Activated CD4-positive, alpha-beta T cell treated with anti-CD3 and anti-CD28 coated beads for 36 hours (primary cell): ENCODE measurements around the gene MAP3K20. TPM values are rescaled to one million over a fixed set of nuclear protein-coding genes. Genes with fewer than 3 reads are reported as not detected.
"Not testable (repeated sequence)": the region's sequence is repeated elsewhere in the genome, so short reads cannot be mapped to it uniquely, and the experiment has no call there.

Source experiments
- ATAC-seq: fragments of 200-7000 bp; cut with Tn5 transposase; one replicate; pipeline ENCODE4 v1.10.0; 2021; ENCODE audit warnings: mild to moderate bottlenecking, moderate library complexity
- CTCF ChIA-PET: fragments of 350-600 bp; sonication (Branson Sonifier 250); formaldehyde crosslinking; loops from one replicate; lab custom pipeline; 2021; ENCODE audit warnings: antibody characterized with exemption; lab: Charles Lee
- POLR2A ChIA-PET: fragments of 350-600 bp; sonication (Branson Sonifier 250); formaldehyde crosslinking; loops from one replicate; lab custom pipeline; 2021; ENCODE audit warnings: antibody characterized with exemption, inconsistent platforms; lab: Charles Lee
- DNase-seq: peaks from one replicate; pipeline ENCODE4 v3.0.0-alpha.2; 2020
- H3K27ac Mint-ChIP-seq: one replicate; pipeline ENCODE4 v1.8.0; 2021; ENCODE audit warnings: mixed read lengths
- H3K27me3 Mint-ChIP-seq: one replicate; pipeline ENCODE4 v1.8.0; 2021; ENCODE audit warnings: mixed read lengths
- H3K36me3 Mint-ChIP-seq: one replicate; pipeline ENCODE4 v1.8.0; 2021; ENCODE audit warnings: low read depth, mixed read lengths
- H3K4me1 Mint-ChIP-seq: one replicate; pipeline ENCODE4 v1.8.0; 2021; ENCODE audit warnings: mixed read lengths
- H3K4me3 Mint-ChIP-seq: one replicate; pipeline ENCODE4 v1.8.0; 2021; ENCODE audit warnings: mild to moderate bottlenecking, moderate library complexity, mixed read lengths
- H3K9me3 Mint-ChIP-seq: one replicate; pipeline ENCODE4 v1.8.0; 2021; ENCODE audit warnings: low read depth, mixed read lengths
- intact Hi-C, 2 experiments: fragments of 100-400 bp; cut with DNase I in 1 of 2; cut with micrococcal nuclease in 1 of 2; formaldehyde crosslinking; loops; one replicate each; pipeline versions ENCODE4 v1.14.2 to v1.15.1; 2022 to 2024; cut with DNase I, micrococcal nuclease
- total RNA-seq, 2 experiments: library from RNA; stranded (reverse); gene quantifications; one replicate each; pipeline ENCODE4 v1.2.3, GENCODE V29; 2021

The MAP3K20 gene
- total RNA-seq, 2 experiments from 2014 or later: 8.1 to 8.4 TPM

DNA sequence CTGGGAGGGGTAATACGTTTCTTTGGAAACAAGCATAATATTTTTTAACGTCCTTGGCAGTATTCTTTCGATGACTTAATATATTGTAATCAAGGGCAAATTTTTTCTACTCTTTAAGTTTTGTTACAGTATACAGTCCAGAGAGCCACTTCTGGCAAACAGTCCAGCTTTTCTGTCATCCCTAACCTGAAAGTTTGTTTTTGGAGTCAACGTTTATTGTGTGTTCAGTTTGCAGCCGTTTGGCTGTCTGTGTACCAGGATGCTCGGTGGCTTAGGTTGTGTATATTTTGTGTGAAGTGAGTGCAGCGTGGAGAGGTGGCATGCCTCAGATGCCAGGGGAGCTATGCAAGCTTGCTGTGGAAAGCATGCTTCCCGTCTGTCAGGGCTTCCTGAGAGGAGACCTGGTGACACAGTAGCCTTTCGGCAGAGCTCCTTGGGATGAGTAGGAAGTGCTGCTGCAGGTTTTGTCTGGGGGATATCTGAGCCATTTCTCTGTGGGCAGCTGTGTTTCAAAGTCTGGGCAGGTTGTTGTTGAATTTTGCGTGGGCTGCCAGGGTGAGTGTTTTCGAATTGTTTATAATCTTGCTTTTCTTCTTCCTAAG, 14.7 kb downstream of the MAP3K20 start:
- Mint-ChIP-seq H3K27me3 (peaks cover 9% of the 10 kb centered on the region), H3K4me3 (no peak overlapping the region), H3K27ac (no peak overlapping the region), H3K4me1 (no peaks in the 10 kb centered on the region), H3K36me3 (no peaks in the 10 kb centered on the region), H3K9me3 (no peaks in the 10 kb centered on the region)
- POLR2A ChIA-PET: no interaction called here
- ATAC-seq (no peak), DNase-seq (no peak)
- intact Hi-C loops: no loop called here
- CTCF ChIA-PET: interaction anchor here (1.5 to 1.9 kb wide), 2 partner anchors 9 to 120 kb away, joined by 3 to 7 read pairs; no protein-coding TSS in a partner anchor

DNA sequence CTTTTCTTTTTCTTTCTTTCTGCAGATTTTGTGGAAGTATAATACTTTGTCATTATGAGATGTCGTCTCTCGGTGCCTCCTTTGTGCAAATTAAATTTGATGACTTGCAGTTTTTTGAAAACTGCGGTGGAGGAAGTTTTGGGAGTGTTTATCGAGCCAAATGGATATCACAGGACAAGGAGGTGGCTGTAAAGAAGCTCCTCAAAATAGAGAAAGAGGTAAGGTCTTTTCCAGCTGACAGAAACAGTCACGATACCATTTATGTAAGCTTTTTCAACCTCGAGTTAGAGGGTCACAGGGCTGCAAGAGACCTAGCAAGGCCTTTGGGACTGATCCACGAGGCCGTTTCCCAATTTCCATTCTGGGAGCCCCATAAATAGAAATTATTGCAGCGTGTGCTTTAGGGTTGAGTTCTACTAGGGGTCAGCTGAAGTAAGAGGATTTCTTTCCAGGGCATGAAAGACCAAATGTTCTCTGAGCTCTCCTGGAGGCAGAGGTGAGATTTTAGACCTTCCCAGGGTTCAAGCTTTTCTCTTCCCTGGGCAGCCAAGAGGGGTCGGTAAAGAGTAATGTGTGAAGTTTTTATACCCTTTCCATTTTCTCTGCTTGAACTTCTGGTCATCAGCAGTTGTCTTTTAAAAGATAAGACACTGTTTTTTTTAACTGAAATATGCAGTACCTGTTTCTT, 15.5 kb downstream of the MAP3K20 start:
- POLR2A ChIA-PET: no interaction called here
- CTCF ChIA-PET: interaction anchor here (0.6 to 1.9 kb wide), 5 partner anchors 8 to 119 kb away, joined by 3 to 7 read pairs (median 3); no protein-coding TSS in a partner anchor
- Mint-ChIP-seq H3K36me3 (no peaks in the 10 kb centered on the region), H3K27ac (no peak overlapping the region), H3K9me3 (no peaks in the 10 kb centered on the region), H3K4me1 (no peaks in the 10 kb centered on the region), H3K4me3 (no peak overlapping the region), H3K27me3 (peaks cover 9% of the 10 kb centered on the region)
- DNase-seq (no peak), ATAC-seq (no peak)
- intact Hi-C loops: no loop called here

DNA sequence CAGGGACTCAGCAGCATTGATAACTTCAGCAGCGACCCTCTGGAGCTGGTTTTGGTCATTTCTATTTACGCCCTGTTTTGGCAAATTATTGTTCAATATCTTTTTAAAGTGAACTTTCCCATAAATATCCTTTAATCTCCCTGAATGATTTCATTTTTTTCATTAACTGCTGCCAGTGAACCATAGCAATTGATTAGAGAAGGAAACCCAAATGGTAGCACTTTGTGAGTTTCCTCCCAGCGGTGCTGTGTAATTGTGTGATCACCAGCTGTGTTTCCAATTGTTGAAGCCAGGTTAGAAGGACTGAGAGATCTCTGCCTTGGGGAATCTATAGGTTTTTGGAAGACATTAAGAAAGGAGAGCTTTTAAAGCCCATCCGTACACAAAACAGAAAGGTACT, 16.3 kb downstream of the MAP3K20 start:
- peaks cover 9% of the 10 kb centered on the region for H3K27me3 Mint-ChIP-seq
- CTCF ChIA-PET: interaction anchor here (0.9 to 1.9 kb wide), 7 partner anchors 7 to 118 kb away, joined by 3 to 7 read pairs (median 3); no protein-coding TSS in a partner anchor
- POLR2A ChIA-PET: no interaction called here
- no peak for ATAC-seq
- H3K9me3 Mint-ChIP-seq: no peaks in the 10 kb centered on the region
- DNase-seq: no peak
- H3K36me3 Mint-ChIP-seq: no peaks in the 10 kb centered on the region
- no peak overlapping the region for H3K4me3 Mint-ChIP-seq
- H3K4me1 Mint-ChIP-seq: no peaks in the 10 kb centered on the region
- intact Hi-C loops: no loop called here
- no peak overlapping the region for H3K27ac Mint-ChIP-seq

DNA sequence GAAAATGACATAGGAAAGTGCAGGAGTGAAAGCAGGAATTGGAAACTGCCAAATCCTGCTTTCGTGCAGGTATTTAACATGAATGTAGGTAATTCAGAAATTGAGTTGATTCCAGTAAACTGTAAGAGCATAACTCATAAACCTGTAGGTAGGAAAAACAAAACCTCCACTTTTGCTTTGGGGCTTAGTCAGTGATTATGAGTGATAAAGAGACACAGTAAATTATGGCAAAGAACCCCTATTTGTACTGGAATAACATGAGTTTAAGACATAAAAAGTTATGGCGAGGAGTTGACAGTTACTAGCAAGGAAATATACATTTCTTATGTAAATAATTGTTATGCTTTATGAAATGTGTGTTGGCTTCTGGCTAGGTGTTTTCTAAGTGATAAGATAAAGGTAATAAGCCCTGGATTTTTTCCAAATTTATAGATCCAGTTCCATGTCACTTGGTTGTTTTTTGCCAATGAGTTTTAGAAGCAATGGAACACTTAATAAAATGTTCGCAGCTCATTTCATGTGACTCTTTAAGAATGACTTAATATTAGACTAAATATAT, 17.3 kb downstream of the MAP3K20 start:
- intact Hi-C loops: no loop called here
- H3K27ac Mint-ChIP-seq: no peak overlapping the region
- no peaks in the 10 kb centered on the region for H3K4me1 Mint-ChIP-seq
- ATAC-seq: no peak
- no peaks in the 10 kb centered on the region for H3K9me3 Mint-ChIP-seq
- ChIA-PET CTCF (interaction anchor here (0.6 to 1.1 kb wide), 4 partner anchors 26 to 273 kb away, joined by 3 to 5 read pairs (median 3); no protein-coding TSS in a partner anchor), POLR2A (no interaction called here)
- DNase-seq: no peak
- no peak overlapping the region for H3K4me3 Mint-ChIP-seq
- H3K27me3 Mint-ChIP-seq: peaks cover 5% of the 10 kb centered on the region
- H3K36me3 Mint-ChIP-seq: no peaks in the 10 kb centered on the region

DNA sequence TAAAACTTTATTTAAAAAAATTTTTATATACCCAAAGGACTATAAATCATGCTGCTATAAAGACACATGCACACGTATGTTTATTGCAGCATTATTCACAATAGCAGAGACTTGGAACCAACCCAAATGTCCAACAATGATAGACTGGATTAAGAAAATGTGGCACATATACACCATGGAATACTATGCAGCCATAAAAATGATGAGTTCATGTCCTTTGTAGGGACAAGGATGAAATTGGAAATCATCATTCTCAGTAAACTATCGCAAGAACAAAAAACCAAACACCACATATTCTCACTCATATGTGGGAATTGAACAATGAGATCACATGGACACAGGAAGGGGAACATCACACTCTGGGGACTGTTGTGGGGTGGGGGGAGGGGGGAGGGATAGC, 18.0 kb downstream of the MAP3K20 start:
- H3K4me1 Mint-ChIP-seq, H3K27ac Mint-ChIP-seq, POLR2A ChIA-PET, DNase-seq, intact Hi-C loops, CTCF ChIA-PET, ATAC-seq, H3K4me3 Mint-ChIP-seq, H3K36me3 Mint-ChIP-seq, H3K27me3 Mint-ChIP-seq, H3K9me3 Mint-ChIP-seq: not testable (repeated sequence)

DNA sequence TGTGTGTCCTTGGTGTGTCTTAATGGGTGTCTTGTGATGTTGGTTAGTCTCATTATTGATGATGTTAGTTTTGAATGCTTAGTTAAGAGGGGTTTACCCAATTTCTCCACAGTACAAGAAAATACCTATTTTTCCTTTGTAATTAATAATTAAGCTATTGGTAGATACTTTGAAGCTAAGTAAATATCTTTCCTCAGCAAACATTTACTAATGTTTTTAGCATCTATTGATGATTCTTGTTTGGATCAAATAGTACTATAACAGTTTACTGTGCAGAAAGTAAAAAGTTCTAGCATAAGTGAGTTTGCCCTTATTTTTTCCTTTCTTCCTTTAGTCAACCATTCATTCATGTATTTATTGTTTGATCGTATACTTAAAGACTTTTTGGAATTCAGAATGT, 19.1 kb downstream of the MAP3K20 start:
- ATAC-seq (no peak), DNase-seq (no peak)
- H3K4me3 Mint-ChIP-seq: no peak overlapping the region
- no peaks in the 10 kb centered on the region for H3K4me1 Mint-ChIP-seq
- peaks cover 3% of the 10 kb centered on the region for H3K27me3 Mint-ChIP-seq
- no peaks in the 10 kb centered on the region for H3K9me3 Mint-ChIP-seq
- intact Hi-C loops: no loop called here
- POLR2A ChIA-PET: no interaction called here
- no peaks in the 10 kb centered on the region for H3K36me3 Mint-ChIP-seq
- H3K27ac Mint-ChIP-seq: no peak overlapping the region
- CTCF ChIA-PET: interaction anchor here (0.7 to 1.4 kb wide), 2 partner anchors 115 to 279 kb away, joined by 3 to 5 read pairs; no protein-coding TSS in a partner anchor

DNA sequence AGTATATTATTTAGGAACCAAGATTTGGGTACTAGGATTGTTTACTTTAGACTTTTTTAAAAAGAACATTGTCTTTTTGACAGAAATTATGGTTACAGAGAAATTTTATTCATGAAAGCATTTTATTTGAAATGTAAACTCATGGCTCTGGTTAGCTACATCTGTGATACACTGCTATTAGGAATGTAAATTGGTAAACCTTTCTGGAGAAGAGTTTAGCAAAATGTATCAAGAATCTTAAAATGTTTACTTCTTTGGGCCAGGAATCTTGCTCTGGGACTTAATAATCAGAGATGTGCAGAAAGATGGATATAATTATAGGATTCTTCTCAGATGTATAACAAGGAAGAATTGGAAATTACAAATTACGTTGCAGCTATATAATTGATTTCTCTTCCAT, 19.7 kb downstream of the MAP3K20 start:
- ChIA-PET CTCF (interaction anchor here (1.4 kb wide), 1 partner anchor 115 kb away, joined by 5 read pairs; no protein-coding TSS in a partner anchor), POLR2A (no interaction called here)
- Mint-ChIP-seq H3K36me3 (no peaks in the 10 kb centered on the region), H3K9me3 (no peaks in the 10 kb centered on the region), H3K27me3 (peaks cover 3% of the 10 kb centered on the region), H3K4me1 (no peaks in the 10 kb centered on the region), H3K27ac (no peak overlapping the region), H3K4me3 (no peak overlapping the region)
- DNase-seq: no peak
- ATAC-seq: no peak
- intact Hi-C loops: no loop called here

DNA sequence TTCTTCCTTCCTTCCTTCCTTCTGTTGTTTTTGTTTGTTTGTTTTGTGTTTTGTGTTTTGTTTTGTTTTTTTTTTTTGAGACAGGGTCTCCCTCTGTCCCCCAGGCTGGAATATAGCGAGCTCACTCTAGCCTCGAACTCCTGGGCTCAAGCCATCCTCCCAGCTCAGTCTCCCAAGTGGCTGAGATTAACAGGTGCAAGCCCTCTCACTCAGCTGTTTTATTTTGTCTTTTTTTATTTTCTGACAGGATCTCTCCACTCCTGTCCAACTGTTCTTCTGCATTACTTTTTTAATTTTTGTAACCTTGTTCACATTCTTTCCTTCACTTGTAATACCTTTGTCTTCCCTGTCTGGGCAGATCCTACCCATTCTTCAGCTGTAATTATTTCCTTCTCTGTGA, 23.6 kb downstream of the MAP3K20 start:
- CTCF ChIA-PET: interaction anchor here (1.2 kb wide), 1 partner anchor 8 kb away, joined by 3 read pairs; no protein-coding TSS in a partner anchor
- DNase-seq (no peak), ATAC-seq (no peak)
- intact Hi-C loops: no loop called here
- Mint-ChIP-seq H3K4me3 (no peak overlapping the region), H3K4me1 (peaks cover 7% of the 10 kb centered on the region), H3K27me3 (peaks cover 3% of the 10 kb centered on the region), H3K9me3 (no peaks in the 10 kb centered on the region), H3K36me3 (no peaks in the 10 kb centered on the region), H3K27ac (no peak overlapping the region)
- POLR2A ChIA-PET: no interaction called here

DNA sequence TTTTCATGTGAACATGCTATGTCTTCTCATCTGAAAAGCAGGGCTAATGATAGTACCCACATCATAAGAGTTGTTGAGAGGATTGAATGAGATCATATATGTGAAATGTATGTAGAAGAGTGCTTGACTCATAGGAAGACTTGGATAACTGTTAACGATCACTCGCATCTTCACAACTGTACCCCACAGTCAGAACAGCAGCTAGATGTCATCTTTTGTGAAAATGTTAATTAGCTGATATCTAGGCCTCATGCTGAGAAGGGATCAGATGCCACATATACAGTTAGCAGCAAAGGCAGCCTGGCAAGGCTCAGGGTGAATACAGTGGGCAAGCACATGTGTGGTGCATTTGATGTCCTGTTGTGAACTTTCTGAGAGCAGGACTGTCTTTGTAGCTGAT, 24.2 kb downstream of the MAP3K20 start:
- POLR2A ChIA-PET: no interaction called here
- Mint-ChIP-seq H3K9me3 (no peaks in the 10 kb centered on the region), H3K27ac (no peak overlapping the region), H3K27me3 (peaks cover 3% of the 10 kb centered on the region), H3K4me1 (peaks cover 7% of the 10 kb centered on the region), H3K36me3 (no peaks in the 10 kb centered on the region), H3K4me3 (no peak overlapping the region)
- CTCF ChIA-PET: interaction anchor here (1.2 kb wide), 1 partner anchor 9 kb away, joined by 3 read pairs; no protein-coding TSS in a partner anchor
- intact Hi-C loops: no loop called here
- DNase-seq (no peak), ATAC-seq (peak; percentile 64)

DNA sequence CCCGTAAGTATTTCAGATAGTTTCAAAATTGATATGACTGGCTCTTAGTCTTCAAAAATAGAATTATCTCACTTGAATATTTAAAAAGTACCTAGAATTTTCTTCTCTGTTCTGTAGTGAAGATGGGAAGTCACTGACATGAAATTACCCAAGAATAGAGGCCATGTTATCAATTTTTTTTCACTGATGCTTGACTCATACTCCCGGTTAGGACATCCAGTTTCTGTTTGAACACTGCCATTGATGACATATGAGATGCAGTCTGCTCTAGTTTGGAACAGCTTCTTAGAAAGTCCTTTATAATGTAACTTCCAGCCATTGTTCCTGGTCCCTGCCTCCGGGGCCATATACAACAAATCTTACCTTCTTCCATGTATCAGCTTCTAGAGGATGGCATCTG, 26.0 kb downstream of the MAP3K20 start:
- CTCF ChIA-PET: interaction anchor here (0.7 to 1.6 kb wide), 2 partner anchors 13 to 1471 kb away, joined by 3 read pairs; no protein-coding TSS in a partner anchor
- no peak overlapping the region for H3K4me3 Mint-ChIP-seq
- POLR2A ChIA-PET: no interaction called here
- intact Hi-C loops: no loop called here
- no peaks in the 10 kb centered on the region for H3K36me3 Mint-ChIP-seq
- H3K27me3 Mint-ChIP-seq: peaks cover 2% of the 10 kb centered on the region
- peaks cover 7% of the 10 kb centered on the region for H3K4me1 Mint-ChIP-seq
- peak; percentile 84 for ATAC-seq
- DNase-seq: no peak
- no peaks in the 10 kb centered on the region for H3K9me3 Mint-ChIP-seq
- H3K27ac Mint-ChIP-seq: no peak overlapping the region

DNA sequence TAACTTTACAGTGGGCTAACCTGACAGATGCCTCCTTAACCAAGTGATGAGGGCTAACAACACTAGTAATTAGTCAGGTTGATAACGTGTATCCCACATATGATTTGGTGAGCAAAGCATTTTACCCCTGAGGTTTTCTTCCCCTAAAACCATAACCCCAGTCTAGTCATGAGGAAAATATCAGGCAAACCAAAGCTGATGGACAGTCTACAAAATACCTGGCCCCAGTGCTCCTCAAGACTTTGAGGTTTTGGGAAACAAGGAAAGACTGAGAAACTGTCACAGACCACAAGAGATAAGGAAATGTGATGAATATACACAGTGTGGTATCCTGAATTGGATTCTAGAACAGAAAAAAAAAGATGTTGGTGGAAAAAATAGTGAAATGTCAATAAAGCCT, 28.5 kb downstream of the MAP3K20 start:
- Mint-ChIP-seq H3K36me3 (no peaks in the 10 kb centered on the region), H3K4me1 (peaks cover 7% of the 10 kb centered on the region), H3K27me3 (peaks cover 2% of the 10 kb centered on the region), H3K9me3 (no peaks in the 10 kb centered on the region), H3K27ac (no peak overlapping the region), H3K4me3 (no peak overlapping the region)
- ChIA-PET CTCF (no interaction called here), POLR2A (no interaction called here)
- ATAC-seq: no peak
- DNase-seq: no peak
- intact Hi-C loops: no loop called here
